ENCODE measurements around the gene ITGA11.

The ITGA11 gene

DNA sequence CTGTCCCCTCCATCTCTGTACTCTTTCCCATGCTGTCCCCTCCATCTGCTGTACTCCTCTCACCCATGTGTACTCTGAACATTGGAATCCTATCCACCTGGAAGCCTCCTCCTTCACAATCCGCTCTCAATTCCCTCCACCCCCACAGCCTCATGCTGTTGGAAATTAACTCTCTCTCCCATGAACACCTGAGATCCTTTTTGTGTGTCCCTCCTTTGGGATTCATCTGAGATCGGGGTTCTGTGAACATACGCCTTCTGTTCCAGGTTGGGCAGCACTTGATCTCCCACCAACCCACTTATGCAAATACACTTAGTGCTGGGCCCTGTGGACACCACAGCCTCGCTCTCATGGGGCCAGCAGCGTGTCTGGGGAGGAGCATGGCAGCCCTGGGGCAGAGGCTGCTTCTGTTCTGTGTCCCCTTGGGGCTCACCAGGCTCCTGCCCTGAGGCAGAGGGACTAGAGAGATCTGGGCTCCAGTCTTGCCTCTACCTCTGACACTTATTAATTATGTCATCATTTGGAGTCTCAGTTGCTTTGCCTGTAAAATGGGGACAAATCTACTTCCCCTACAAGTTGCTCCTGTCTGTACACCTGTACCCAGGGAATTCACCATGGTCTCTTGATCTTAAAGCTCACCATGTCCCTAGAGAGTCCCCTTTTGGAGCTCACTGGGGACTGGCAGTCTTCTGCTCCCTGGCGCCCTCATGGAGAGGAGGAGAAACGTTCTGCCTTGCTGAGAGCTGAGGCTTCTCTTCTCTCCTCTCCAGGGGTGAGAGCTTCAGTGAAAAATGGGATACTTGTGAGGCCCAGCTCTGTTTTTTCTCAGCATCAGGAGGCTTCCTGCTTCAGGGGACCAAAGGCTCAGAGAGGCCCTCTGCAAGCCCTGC lies 42.7 kb downstream of the ITGA11 start:
- no peaks in the 10 kb centered on the region for H3K27me3 ChIP-seq (ENCODE audit: insufficient read depth, low read length)
- no peaks in the 10 kb centered on the region for H3K4me1 ChIP-seq (ENCODE audit: insufficient read depth, low read length, severe bottlenecking)
- no peaks in the 10 kb centered on the region for H3K36me3 ChIP-seq (ENCODE audit: insufficient read depth, low read length)
- H3K4me3 ChIP-seq (ENCODE audit: low read depth, low read length, poor library complexity, severe bottlenecking), result no peak overlapping the region
- no peaks in the 10 kb centered on the region for H3K79me2 ChIP-seq (ENCODE audit: insufficient read depth, low read length)
- TF ChIP-seq EZH2 (IDR thresholded peaks at IDR 0.05; ENCODE audit: borderline replicate concordance, low read length), result no peak
- TF ChIP-seq, protein P1, sequence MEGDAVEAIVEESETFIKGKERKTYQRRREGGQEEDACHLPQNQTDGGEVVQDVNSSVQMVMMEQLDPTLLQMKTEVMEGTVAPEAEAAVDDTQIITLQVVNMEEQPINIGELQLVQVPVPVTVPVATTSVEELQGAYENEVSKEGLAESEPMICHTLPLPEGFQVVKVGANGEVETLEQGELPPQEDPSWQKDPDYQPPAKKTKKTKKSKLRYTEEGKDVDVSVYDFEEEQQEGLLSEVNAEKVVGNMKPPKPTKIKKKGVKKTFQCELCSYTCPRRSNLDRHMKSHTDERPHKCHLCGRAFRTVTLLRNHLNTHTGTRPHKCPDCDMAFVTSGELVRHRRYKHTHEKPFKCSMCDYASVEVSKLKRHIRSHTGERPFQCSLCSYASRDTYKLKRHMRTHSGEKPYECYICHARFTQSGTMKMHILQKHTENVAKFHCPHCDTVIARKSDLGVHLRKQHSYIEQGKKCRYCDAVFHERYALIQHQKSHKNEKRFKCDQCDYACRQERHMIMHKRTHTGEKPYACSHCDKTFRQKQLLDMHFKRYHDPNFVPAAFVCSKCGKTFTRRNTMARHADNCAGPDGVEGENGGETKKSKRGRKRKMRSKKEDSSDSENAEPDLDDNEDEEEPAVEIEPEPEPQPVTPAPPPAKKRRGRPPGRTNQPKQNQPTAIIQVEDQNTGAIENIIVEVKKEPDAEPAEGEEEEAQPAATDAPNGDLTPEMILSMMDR (IDR thresholded peaks at IDR 0.05; ENCODE audit: low read length), result no peak
- H3K9me2 ChIP-seq (ENCODE audit: low read depth, low read length), result no peaks in the 10 kb centered on the region
- no peaks in the 10 kb centered on the region for H3K9me3 ChIP-seq (ENCODE audit: low read length)
- H4K20me1 ChIP-seq (ENCODE audit: insufficient read depth, low read length), result no peaks in the 10 kb centered on the region
- no peak overlapping the region for H3K9ac ChIP-seq (ENCODE audit: low read length)
- H2AFZ ChIP-seq (ENCODE audit: low read length), result no peak overlapping the region
- H3F3A ChIP-seq (ENCODE audit: insufficient read depth, low read length), result no peaks in the 10 kb centered on the region
- no peak overlapping the region for H3K4me2 ChIP-seq (ENCODE audit: low read length)
- no peak overlapping the region for H3K27ac ChIP-seq (ENCODE audit: low read depth, low read length, poor library complexity, severe bottlenecking)

DNA sequence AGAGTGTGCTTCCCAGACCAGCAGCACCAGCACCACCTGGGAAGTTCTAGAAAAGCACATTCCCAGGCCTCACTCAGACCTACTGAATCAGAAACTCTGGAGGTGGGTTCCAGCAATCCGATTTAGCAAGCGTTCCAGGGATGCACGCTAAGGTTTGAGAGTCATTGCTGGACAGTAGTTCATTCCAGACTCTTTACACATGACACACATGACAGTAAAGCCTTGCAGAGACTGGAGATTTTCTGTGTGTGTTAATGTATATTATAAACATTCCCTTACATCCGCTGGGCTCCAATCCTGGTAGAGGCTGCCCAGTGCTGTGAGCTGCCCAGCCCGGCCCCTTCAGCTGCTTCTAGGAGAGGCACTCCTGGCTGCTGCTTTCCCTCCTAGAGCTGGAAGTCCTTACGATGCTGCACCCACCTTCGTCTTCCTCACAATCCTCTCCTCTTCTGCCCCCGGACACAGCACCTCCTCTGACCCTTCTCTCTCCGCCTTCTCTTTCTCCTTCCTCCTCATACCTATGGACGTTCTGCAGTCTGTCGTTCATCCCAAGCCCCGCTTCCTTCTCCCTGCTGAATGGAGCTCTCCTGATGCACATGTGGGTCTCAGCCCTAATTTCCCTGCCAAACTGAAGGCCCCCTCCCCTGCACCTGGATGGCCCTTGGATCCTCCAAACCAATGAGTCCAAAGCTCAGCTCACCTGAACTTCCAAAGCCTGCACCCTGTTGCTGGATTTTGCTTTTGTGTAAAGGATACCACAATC lies 44.4 kb downstream of the ITGA11 start:
- Histone ChIP-seq H3K79me2 (ENCODE audit: insufficient read depth, low read length) (no peaks in the 10 kb centered on the region), H4K20me1 (ENCODE audit: insufficient read depth, low read length) (no peaks in the 10 kb centered on the region), H3K4me2 (ENCODE audit: low read length) (no peak overlapping the region), H3K9me3 (ENCODE audit: low read length) (0 out of 2 replicates have a peak, but pooled peaks cover 3% of the 10 kb centered on the region), H3F3A (ENCODE audit: insufficient read depth, low read length) (no peaks in the 10 kb centered on the region), H3K9ac (ENCODE audit: low read length) (no peak overlapping the region), H3K9me2 (ENCODE audit: low read depth, low read length) (no peaks in the 10 kb centered on the region), H3K27ac (ENCODE audit: low read depth, low read length, poor library complexity, severe bottlenecking) (no peak overlapping the region), H3K4me3 (ENCODE audit: low read depth, low read length, poor library complexity, severe bottlenecking) (no peak overlapping the region), H3K27me3 (ENCODE audit: insufficient read depth, low read length) (no peaks in the 10 kb centered on the region), H3K36me3 (ENCODE audit: insufficient read depth, low read length) (no peaks in the 10 kb centered on the region), H3K4me1 (ENCODE audit: insufficient read depth, low read length, severe bottlenecking) (no peaks in the 10 kb centered on the region), H2AFZ (ENCODE audit: low read length) (no peak overlapping the region)
- TF ChIP-seq EZH2 (IDR thresholded peaks at IDR 0.05; ENCODE audit: borderline replicate concordance, low read length), result no peak
- TF ChIP-seq, protein P1 (IDR thresholded peaks at IDR 0.05; ENCODE audit: low read length), result no peak

DNA sequence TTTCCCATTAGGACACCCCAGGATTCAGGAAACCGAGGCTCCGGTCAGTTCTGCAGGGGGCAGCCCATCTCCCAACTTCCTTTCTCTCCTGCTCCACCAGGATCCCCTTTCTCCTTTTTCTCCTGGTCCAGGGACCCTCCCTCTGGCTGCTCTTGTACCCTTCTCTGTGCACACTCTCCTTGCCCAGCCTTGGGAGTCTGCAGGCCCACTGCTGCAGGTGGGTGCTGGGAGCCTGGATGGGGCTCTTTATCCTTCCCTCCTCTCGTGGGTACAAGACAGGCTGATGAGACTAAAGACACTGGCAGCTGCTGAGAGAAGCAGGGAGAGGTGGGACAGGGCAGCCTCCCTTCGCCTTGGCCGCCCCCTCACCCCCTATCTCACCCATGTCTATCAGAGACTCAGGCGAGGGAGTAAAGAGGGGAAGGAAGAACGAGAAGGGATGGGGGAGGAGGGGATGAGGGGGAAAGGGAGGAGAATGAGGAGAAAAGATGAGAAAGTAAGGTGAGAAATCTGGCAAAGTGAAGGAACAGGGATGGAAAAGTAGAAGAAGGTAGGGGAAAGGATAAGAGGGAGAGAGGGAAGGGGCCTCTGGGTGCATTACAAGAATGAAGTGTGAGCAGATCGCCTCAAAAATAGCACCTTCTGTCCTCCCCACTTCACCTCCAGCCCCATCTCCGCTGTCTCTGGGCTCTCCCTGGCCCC lies 45.2 kb downstream of the ITGA11 start:
- Histone ChIP-seq H3K9ac (ENCODE audit: low read length) (no peak overlapping the region), H3K36me3 (ENCODE audit: insufficient read depth, low read length) (no peaks in the 10 kb centered on the region), H2AFZ (ENCODE audit: low read length) (no peak overlapping the region), H3K4me1 (ENCODE audit: insufficient read depth, low read length, severe bottlenecking) (no peaks in the 10 kb centered on the region), H3K27me3 (ENCODE audit: insufficient read depth, low read length) (no peaks in the 10 kb centered on the region), H3K9me3 (ENCODE audit: low read length) (0 out of 2 replicates have a peak, but pooled peaks cover 3% of the 10 kb centered on the region), H3F3A (ENCODE audit: insufficient read depth, low read length) (no peaks in the 10 kb centered on the region), H3K79me2 (ENCODE audit: insufficient read depth, low read length) (no peaks in the 10 kb centered on the region), H3K27ac (ENCODE audit: low read depth, low read length, poor library complexity, severe bottlenecking) (no peak overlapping the region), H4K20me1 (ENCODE audit: insufficient read depth, low read length) (no peaks in the 10 kb centered on the region), H3K4me2 (ENCODE audit: low read length) (no peak overlapping the region), H3K9me2 (ENCODE audit: low read depth, low read length) (no peaks in the 10 kb centered on the region), H3K4me3 (ENCODE audit: low read depth, low read length, poor library complexity, severe bottlenecking) (no peak overlapping the region)
- TF ChIP-seq EZH2 (IDR thresholded peaks at IDR 0.05; ENCODE audit: borderline replicate concordance, low read length), result no peak
- TF ChIP-seq, protein P1 (IDR thresholded peaks at IDR 0.05; ENCODE audit: low read length), result no peak

Data from OCI-LY1 (cell line).